IMR-90 (cell line): Measurements from ENCODE around the gene MAML3. TPM values are rescaled to one million over a fixed set of nuclear protein-coding genes. Genes with fewer than 3 reads are reported as not detected.

Experiments used
- ATAC-seq: fragments of 200-7000 bp; cut with Tn5 transposase; 2 replicates; pipeline ENCODE4 v1.9.1; 2020; ENCODE audit warnings: low read depth, mild to moderate bottlenecking, moderate library complexity
- BruUV-seq: library from RNA; stranded (reverse); fragments of 400-500 nt; replicated peaks from 2 replicates; lab custom pipeline; 2021; lab: Mats Ljungman, UMichigan
- CTCF ChIA-PET: fragments of 300-600 bp; formaldehyde crosslinking; extraction: SDS; loops from one replicate; lab custom pipeline; 2021; ENCODE audit warnings: antibody characterized with exemption; lab: Yijun Ruan, JAX
- POLR2A ChIA-PET: fragments of 300-600 bp; sonication (Branson Sonifier 250); formaldehyde crosslinking; loops from one replicate; lab custom pipeline; 2022; ENCODE audit warnings: antibody characterized with exemption; ENCODE audit not compliant: unreplicated experiment; lab: Charles Lee
- DNase-seq: peaks from one replicate; pipeline ENCODE4 v3.0.0; 2013
- H2AFZ ChIP-seq: replicated peaks from 2 replicates; pipeline ENCODE3; 2013; ENCODE audit warnings: low read length, mild to moderate bottlenecking; ENCODE audit not compliant: poor library complexity
- H2AK5ac ChIP-seq: 2 replicates; pipeline ENCODE4 v1.6.1; 2013; ENCODE audit warnings: low read depth, low read length, inconsistent platforms
- H2AK9ac ChIP-seq: replicated peaks from 2 replicates; pipeline ENCODE3; 2013; ENCODE audit warnings: mild to moderate bottlenecking, low read depth, low read length, moderate library complexity; ENCODE audit not compliant: poor library complexity
- H2BK120ac ChIP-seq: 2 replicates; pipeline ENCODE4 v1.6.1; 2013; ENCODE audit warnings: low read depth, low read length, inconsistent platforms
- H2BK15ac ChIP-seq: 3 replicates; pipeline ENCODE4 v1.6.1; 2013; ENCODE audit warnings: low read depth, low read length, inconsistent platforms
- H2BK20ac ChIP-seq: 2 replicates; pipeline ENCODE4 v1.6.1; 2013; ENCODE audit warnings: low read depth, mild to moderate bottlenecking, inconsistent platforms, low read length, moderate library complexity
- H2BK5ac ChIP-seq: 2 replicates; pipeline ENCODE4 v1.6.1; 2013; ENCODE audit warnings: mild to moderate bottlenecking, low read depth, low read length, inconsistent platforms; ENCODE audit not compliant: poor library complexity, severe bottlenecking
- H3K14ac ChIP-seq: replicated peaks from 2 replicates; pipeline ENCODE4 v1.6.1; 2013; ENCODE audit warnings: low read depth, low read length, inconsistent platforms
- H3K18ac ChIP-seq: 2 replicates; pipeline ENCODE4 v1.6.1; 2013; ENCODE audit warnings: low read depth, low read length, control low read depth
- H3K23ac ChIP-seq: 2 replicates; pipeline ENCODE4 v1.6.1; 2013; ENCODE audit warnings: low read depth, low read length, inconsistent platforms
- H3K27ac ChIP-seq: 2 replicates; pipeline ENCODE4 v1.5.1; 2013; ENCODE audit warnings: mild to moderate bottlenecking, control low read depth, low read length; ENCODE audit not compliant: insufficient read depth
- H3K27me3 ChIP-seq: 2 replicates; pipeline ENCODE4 v1.6.1; 2013; ENCODE audit warnings: low read length; ENCODE audit not compliant: control insufficient read depth, insufficient read depth
- H3K36me3 ChIP-seq: 2 replicates; pipeline ENCODE4 v1.6.1; 2013; ENCODE audit warnings: low read length, mixed read lengths; ENCODE audit not compliant: control insufficient read depth, insufficient read depth
- H3K4ac ChIP-seq: 2 replicates; pipeline ENCODE4 v1.6.1; 2013; ENCODE audit warnings: low read depth, low read length, inconsistent platforms
- H3K4me1 ChIP-seq: 2 replicates; pipeline ENCODE4 v1.6.1; 2013; ENCODE audit warnings: low read length, mixed read lengths; ENCODE audit not compliant: control insufficient read depth, insufficient read depth
- H3K4me2 ChIP-seq: 2 replicates; pipeline ENCODE4 v1.6.1; 2013; ENCODE audit warnings: low read depth, mild to moderate bottlenecking, control low read depth, low read length, moderate library complexity
- H3K4me3 ChIP-seq: 2 replicates; pipeline ENCODE4 v1.5.1; 2013; ENCODE audit warnings: low read depth, mild to moderate bottlenecking, control low read depth, low read length, moderate library complexity; ENCODE audit not compliant: insufficient read depth
- H3K56ac ChIP-seq: 2 replicates; pipeline ENCODE4 v1.6.1; 2013; ENCODE audit warnings: low read length, inconsistent platforms; ENCODE audit not compliant: insufficient read depth; ENCODE audit errors: extremely low read depth
- H3K79me1 ChIP-seq, 2 experiments: 2 replicates each; pipeline ENCODE4 v1.6.1; 2013; ENCODE audit warnings: low read length in 2 of 2, inconsistent platforms in 1 of 2, low read depth in 1 of 2
- H3K9ac ChIP-seq: 2 replicates; pipeline ENCODE4 v1.6.1; 2013; ENCODE audit warnings: low read depth, low read length, control low read depth
- H3K9me1 ChIP-seq: 2 replicates; pipeline ENCODE4 v1.6.1; 2013; ENCODE audit warnings: low read length, inconsistent platforms; ENCODE audit not compliant: insufficient read depth
- H3K9me3 ChIP-seq: 2 replicates; pipeline ENCODE4 v1.6.1; 2013; ENCODE audit warnings: low read length; ENCODE audit not compliant: control insufficient read depth, insufficient read depth
- H4K20me1 ChIP-seq: 2 replicates; pipeline ENCODE4 v1.6.1; 2013; ENCODE audit warnings: low read length, inconsistent platforms; ENCODE audit not compliant: insufficient read depth
- H4K5ac ChIP-seq: 2 replicates; pipeline ENCODE4 v1.6.1; 2013; ENCODE audit warnings: mild to moderate bottlenecking, low read depth, low read length, control low read depth
- H4K8ac ChIP-seq, 2 experiments: 2 replicates each; pipeline ENCODE4 v1.6.1; 2013; ENCODE audit warnings: low read depth in 2 of 2, low read length in 2 of 2, control low read depth in 1 of 2, inconsistent platforms in 1 of 2
- H4K91ac ChIP-seq: 2 replicates; pipeline ENCODE4 v1.6.1; 2013; ENCODE audit warnings: low read depth, low read length, inconsistent platforms; ENCODE audit not compliant: insufficient read depth
- BHLHE40 ChIP-seq: fragments of 150-350 bp; IDR thresholded peaks from 2 replicates; pipeline ENCODE4 v1.6.1; 2016; ENCODE audit warnings: mild to moderate bottlenecking, low read depth, low read length
- CEBPB ChIP-seq: IDR thresholded peaks from 2 replicates; pipeline ENCODE4 v1.6.1; 2012; ENCODE audit warnings: low read depth, low read length, improper control_type of control experiment
- CHD1 ChIP-seq: IDR thresholded peaks from 2 replicates; pipeline ENCODE4 v1.6.1; 2012; ENCODE audit warnings: low read depth, low read length, improper control_type of control experiment
- FOS ChIP-seq: fragments of 150-350 bp; IDR thresholded peaks from 2 replicates; pipeline ENCODE4 v1.6.1; 2016; ENCODE audit warnings: low read depth, low read length
- MAZ ChIP-seq: IDR thresholded peaks from 2 replicates; pipeline ENCODE4 v1.6.1; 2012; ENCODE audit warnings: low read depth, mild to moderate bottlenecking, low read length, improper control_type of control experiment, moderate library complexity, borderline replicate concordance
- MXI1 ChIP-seq: IDR thresholded peaks from 2 replicates; pipeline ENCODE4 v1.6.1; 2012; ENCODE audit warnings: low read depth, mild to moderate bottlenecking, low read length, moderate library complexity, borderline replicate concordance
- NFE2L2 ChIP-seq: fragments of 150-350 bp; IDR thresholded peaks from 2 replicates; pipeline ENCODE4 v1.6.1; 2016; ENCODE audit warnings: low read depth, mild to moderate bottlenecking, low read length
- POLR2A ChIP-seq: IDR thresholded peaks from 2 replicates; pipeline ENCODE4 v1.6.1; 2012; ENCODE audit warnings: mild to moderate bottlenecking, low read depth, low read length
- RAD21 ChIP-seq: IDR thresholded peaks from 2 replicates; pipeline ENCODE4 v1.6.1; 2012; ENCODE audit warnings: low read length, improper control_type of control experiment
- RCOR1 ChIP-seq: IDR thresholded peaks from 2 replicates; pipeline ENCODE4 v1.6.1; 2012; ENCODE audit warnings: mild to moderate bottlenecking, low read length, improper control_type of control experiment; ENCODE audit not compliant: insufficient replicate concordance
- RFX5 ChIP-seq: IDR thresholded peaks from 2 replicates; pipeline ENCODE4 v1.8.0; 2012; ENCODE audit warnings: low read depth, mild to moderate bottlenecking, low read length, moderate library complexity
- dilution Hi-C: fragments of 300-500 bp; cut with HindIII; formaldehyde crosslinking; loops from one replicate; pipeline ENCODE4 v1.14.3; 2018; ENCODE audit warnings: low sequenced_read_pairs; ENCODE audit not compliant: unreplicated experiment
- in situ Hi-C: fragments of 300-500 bp; cut with MboI; formaldehyde crosslinking; loops from 3 replicates; pipeline ENCODE4 v1.14.3; 2019; ENCODE audit warnings: low sequenced_read_pairs, inconsistent platforms, mixed read lengths
- intact Hi-C: fragments of 100-400 bp; cut with micrococcal nuclease; formaldehyde crosslinking; loops from 2 replicates; pipeline ENCODE4 v1.10.0; 2022
- polyA plus RNA-seq, 3 experiments: library from polyadenylated mRNA; depleted of rRNA; stranded (reverse); fragments of >200 nt; gene quantifications; 2 replicates each; pipeline ENCODE4 v1.2.3, GENCODE V29; 2012; ENCODE audit warnings: low replicate concordance in 1 of 3
- total RNA-seq: library from RNA; depleted of rRNA; stranded (reverse); fragments of >200 nt; gene quantifications from 2 replicates; pipeline ENCODE4 v1.2.3, GENCODE V29; 2012
- TF ChIP-seq, protein P1 (sequence below): fragments of 150-350 bp; IDR thresholded peaks from 2 replicates; pipeline ENCODE4 v1.6.1; 2017; ENCODE audit warnings: mild to moderate bottlenecking, antibody characterized with exemption, low read length, low read depth
- TF ChIP-seq, protein P2 (sequence below): conservative IDR thresholded peaks from 2 replicates; pipeline ENCODE4 v1.5.1; 2012; ENCODE audit warnings: mild to moderate bottlenecking, low read depth, low read length, improper control_type of control experiment

MAML3 gene
- total and polyA plus RNA-seq, 2 of the 4 experiments (the other 2 are of a cell fraction) = 0.90 to 1.7 TPM

DNA sequence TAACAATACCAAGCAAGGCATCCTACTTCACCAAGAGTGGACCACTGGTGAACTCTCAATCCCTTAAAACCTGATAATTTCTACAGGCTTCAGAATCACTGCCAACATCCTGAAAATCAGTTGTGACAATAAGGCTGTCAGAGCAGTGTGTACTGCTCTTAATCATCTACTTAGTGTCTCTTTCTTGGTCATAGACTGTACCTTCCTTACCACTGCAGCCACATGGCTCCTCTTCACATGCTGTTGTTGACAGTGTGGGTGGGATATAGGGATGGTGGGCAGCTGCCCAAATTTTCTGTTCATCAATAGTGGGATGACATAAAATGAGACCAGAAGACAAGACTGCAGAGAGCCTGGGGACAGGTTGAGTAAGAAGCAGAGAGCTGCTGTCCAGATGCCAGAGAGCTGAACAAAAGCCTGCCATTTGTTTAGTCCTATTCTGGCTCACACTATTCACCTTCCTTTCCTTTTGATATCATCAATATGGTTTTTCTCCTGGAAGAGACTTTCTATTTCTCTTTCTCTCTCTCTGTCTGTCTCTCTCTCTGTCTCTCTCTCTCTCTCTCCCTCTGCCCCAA is 309.4 kb downstream of the MAML3 start:
- Histone ChIP-seq H3K9me3 (no peaks in the 10 kb centered on the region), H3K9me1 (no peaks in the 10 kb centered on the region), H4K20me1 (no peaks in the 10 kb centered on the region), H4K8ac (no peak overlapping the region), H3K4me1 (no peaks in the 10 kb centered on the region), H3K36me3 (no peaks in the 10 kb centered on the region), H2BK15ac (no peak overlapping the region), H3K27ac (no peak overlapping the region), H3K56ac (no peak overlapping the region), H3K79me1 (no peaks in the 10 kb centered on the region), H4K5ac (no peak overlapping the region), H3K27me3 (no peaks in the 10 kb centered on the region), H3K9ac (no peak overlapping the region), H2BK20ac (no peak overlapping the region), H2AK9ac (no peak overlapping the region), H2BK120ac (no peak overlapping the region), H2AK5ac (no peak overlapping the region), H3K4me3 (no peak overlapping the region), H4K91ac (no peak overlapping the region), H3K18ac (no peak overlapping the region), H3K14ac (no peak overlapping the region), H3K4me2 (no peak overlapping the region), H3K23ac (no peak overlapping the region), H3K4ac (no peak overlapping the region), H2BK5ac (no peak overlapping the region), H2AFZ (no peak overlapping the region)
- ChIA-PET POLR2A (no interaction called here), CTCF (no interaction called here)
- ATAC-seq (no peak), DNase-seq (no peak)
- no TSS peak for BruUV-seq
- in situ Hi-C loops = no loop called here
- intact Hi-C loops = no loop called here
- dilution Hi-C loops = no loop called here
- TF ChIP-seq RCOR1 = no peak
- no peak for TF ChIP-seq RFX5
- TF ChIP-seq, protein P1, sequence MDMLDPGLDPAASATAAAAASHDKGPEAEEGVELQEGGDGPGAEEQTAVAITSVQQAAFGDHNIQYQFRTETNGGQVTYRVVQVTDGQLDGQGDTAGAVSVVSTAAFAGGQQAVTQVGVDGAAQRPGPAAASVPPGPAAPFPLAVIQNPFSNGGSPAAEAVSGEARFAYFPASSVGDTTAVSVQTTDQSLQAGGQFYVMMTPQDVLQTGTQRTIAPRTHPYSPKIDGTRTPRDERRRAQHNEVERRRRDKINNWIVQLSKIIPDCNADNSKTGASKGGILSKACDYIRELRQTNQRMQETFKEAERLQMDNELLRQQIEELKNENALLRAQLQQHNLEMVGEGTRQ = no peak
- TF ChIP-seq BHLHE40 = no peak
- no peak for TF ChIP-seq FOS
- no peak for TF ChIP-seq MAZ
- no peak for TF ChIP-seq CHD1
- TF ChIP-seq RAD21 = no peak
- TF ChIP-seq POLR2A = no peak
- TF ChIP-seq NFE2L2 = no peak
- TF ChIP-seq, protein P2, sequence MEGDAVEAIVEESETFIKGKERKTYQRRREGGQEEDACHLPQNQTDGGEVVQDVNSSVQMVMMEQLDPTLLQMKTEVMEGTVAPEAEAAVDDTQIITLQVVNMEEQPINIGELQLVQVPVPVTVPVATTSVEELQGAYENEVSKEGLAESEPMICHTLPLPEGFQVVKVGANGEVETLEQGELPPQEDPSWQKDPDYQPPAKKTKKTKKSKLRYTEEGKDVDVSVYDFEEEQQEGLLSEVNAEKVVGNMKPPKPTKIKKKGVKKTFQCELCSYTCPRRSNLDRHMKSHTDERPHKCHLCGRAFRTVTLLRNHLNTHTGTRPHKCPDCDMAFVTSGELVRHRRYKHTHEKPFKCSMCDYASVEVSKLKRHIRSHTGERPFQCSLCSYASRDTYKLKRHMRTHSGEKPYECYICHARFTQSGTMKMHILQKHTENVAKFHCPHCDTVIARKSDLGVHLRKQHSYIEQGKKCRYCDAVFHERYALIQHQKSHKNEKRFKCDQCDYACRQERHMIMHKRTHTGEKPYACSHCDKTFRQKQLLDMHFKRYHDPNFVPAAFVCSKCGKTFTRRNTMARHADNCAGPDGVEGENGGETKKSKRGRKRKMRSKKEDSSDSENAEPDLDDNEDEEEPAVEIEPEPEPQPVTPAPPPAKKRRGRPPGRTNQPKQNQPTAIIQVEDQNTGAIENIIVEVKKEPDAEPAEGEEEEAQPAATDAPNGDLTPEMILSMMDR = no peak
- TF ChIP-seq CEBPB = no peak
- TF ChIP-seq MXI1 = no peak
